ENCODE measurements around the gene RSPO3. TPM values are rescaled to one million over a fixed set of nuclear protein-coding genes. Genes with fewer than 3 reads are reported as not detected.
"Not testable (repeated sequence)": the region's sequence is repeated elsewhere in the genome, so short reads cannot be mapped to it uniquely, and the experiment has no call there.

RSPO3 gene
- total RNA-seq, 1 experiment from 2014 or later = not detected

DNA sequence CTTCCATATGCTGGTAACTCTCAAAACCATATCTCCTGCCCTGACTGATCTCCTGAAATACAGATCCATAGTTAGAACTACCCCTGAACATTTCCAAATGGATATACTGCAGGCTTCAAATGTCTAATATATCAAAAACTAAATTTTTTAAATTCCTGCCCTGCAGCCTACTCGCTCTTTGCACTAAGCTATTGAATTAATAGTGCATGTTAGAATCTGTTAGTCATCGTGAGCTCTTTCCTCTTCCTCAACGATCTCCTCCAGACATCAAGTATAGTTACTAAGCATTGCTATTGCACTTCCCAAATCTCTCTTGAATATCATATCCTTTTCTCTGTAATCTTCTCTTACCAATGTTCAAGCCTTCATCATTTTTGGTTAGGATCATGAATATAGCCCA is 26.0 kb upstream of the RSPO3 start:
- TF ChIP-seq, protein P1, sequence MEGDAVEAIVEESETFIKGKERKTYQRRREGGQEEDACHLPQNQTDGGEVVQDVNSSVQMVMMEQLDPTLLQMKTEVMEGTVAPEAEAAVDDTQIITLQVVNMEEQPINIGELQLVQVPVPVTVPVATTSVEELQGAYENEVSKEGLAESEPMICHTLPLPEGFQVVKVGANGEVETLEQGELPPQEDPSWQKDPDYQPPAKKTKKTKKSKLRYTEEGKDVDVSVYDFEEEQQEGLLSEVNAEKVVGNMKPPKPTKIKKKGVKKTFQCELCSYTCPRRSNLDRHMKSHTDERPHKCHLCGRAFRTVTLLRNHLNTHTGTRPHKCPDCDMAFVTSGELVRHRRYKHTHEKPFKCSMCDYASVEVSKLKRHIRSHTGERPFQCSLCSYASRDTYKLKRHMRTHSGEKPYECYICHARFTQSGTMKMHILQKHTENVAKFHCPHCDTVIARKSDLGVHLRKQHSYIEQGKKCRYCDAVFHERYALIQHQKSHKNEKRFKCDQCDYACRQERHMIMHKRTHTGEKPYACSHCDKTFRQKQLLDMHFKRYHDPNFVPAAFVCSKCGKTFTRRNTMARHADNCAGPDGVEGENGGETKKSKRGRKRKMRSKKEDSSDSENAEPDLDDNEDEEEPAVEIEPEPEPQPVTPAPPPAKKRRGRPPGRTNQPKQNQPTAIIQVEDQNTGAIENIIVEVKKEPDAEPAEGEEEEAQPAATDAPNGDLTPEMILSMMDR (IDR thresholded peaks at IDR 0.05; ENCODE audit: unreplicated experiment) = no peak
- H3K9me3 Mint-ChIP-seq (ENCODE audit: unreplicated experiment) = no peaks in the 10 kb centered on the region
- BruUV-seq (replicated peaks) = no TSS peak
- no peak for DNase-seq (ENCODE audit: unreplicated experiment)
- H3K27ac Mint-ChIP-seq (ENCODE audit: low read depth, unreplicated experiment) = no peak overlapping the region
- ChIA-PET POLR2A (interaction anchor here (0.6 kb wide), 1 partner anchor 139 kb away, joined by 3 read pairs; no protein-coding TSS in a partner anchor), CTCF (no interaction called here)
- no peaks in the 10 kb centered on the region for H3K36me3 Mint-ChIP-seq (ENCODE audit: insufficient read depth, unreplicated experiment)
- H3K4me1 Mint-ChIP-seq (ENCODE audit: insufficient read depth, unreplicated experiment) = no peaks in the 10 kb centered on the region
- intact Hi-C loops (cut with micrococcal nuclease) = no loop called here
- H3K4me3 Mint-ChIP-seq (ENCODE audit: unreplicated experiment) = no peak overlapping the region
- H3K27me3 Mint-ChIP-seq (ENCODE audit: insufficient read depth, unreplicated experiment) = peaks cover 36% of the 10 kb centered on the region

DNA sequence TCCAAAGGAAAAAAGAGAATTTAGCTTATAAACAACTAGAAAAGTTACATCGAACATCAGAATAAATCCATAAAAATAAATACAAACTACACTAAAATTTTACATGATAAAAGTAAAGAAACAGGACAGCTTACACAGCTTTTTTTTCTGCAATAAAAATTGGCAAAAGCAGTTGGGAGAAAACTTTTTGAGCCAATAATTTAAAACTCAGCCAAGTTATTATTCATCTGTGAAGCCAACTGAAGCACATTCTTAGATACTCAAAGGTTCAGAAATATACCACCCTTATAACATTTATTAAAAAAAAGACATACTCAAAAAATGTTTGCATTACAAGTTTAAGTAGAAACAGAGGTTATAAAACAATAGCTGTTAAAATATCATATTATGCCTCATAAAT is 23.7 kb upstream of the RSPO3 start:
- H3K27me3 Mint-ChIP-seq (ENCODE audit: insufficient read depth, unreplicated experiment) = peaks cover 47% of the 10 kb centered on the region
- intact Hi-C loops (cut with micrococcal nuclease) = no loop called here
- ChIA-PET POLR2A (no interaction called here), CTCF (interaction anchor here (0.6 to 0.8 kb wide), 3 partner anchors 14 to 1680 kb away, joined by 3 to 4 read pairs (median 3); no protein-coding TSS in a partner anchor)
- no peak overlapping the region for H3K4me3 Mint-ChIP-seq (ENCODE audit: unreplicated experiment)
- no peaks in the 10 kb centered on the region for H3K36me3 Mint-ChIP-seq (ENCODE audit: insufficient read depth, unreplicated experiment)
- TF ChIP-seq, protein P1 (IDR thresholded peaks at IDR 0.05; ENCODE audit: unreplicated experiment) = no peak
- no peak for DNase-seq (ENCODE audit: unreplicated experiment)
- BruUV-seq (replicated peaks) = no TSS peak
- no peak overlapping the region for H3K27ac Mint-ChIP-seq (ENCODE audit: low read depth, unreplicated experiment)
- no peaks in the 10 kb centered on the region for H3K4me1 Mint-ChIP-seq (ENCODE audit: insufficient read depth, unreplicated experiment)
- H3K9me3 Mint-ChIP-seq (ENCODE audit: unreplicated experiment) = no peaks in the 10 kb centered on the region

DNA sequence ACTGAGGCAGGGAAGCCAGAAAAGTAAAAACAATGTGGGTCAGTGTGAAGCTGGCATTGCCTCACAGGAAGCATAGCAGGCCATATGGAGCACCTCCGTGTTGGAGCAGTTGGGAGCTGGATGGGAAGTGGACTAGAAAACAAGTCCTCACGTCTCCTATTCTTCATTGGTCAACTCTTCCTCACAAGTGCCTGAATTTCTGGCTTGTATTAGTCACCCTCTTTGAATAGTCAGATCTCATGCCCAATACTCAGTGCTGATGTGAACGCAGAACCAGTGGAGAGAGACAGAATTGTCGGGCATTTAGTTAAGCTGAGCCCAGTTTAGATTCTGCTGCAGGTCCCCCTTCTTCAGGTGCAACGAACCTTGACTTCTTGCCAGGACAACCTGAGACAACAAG is 22.3 kb upstream of the RSPO3 start:
- POLR2A ChIA-PET = no interaction called here
- TF ChIP-seq, protein P1 (IDR thresholded peaks at IDR 0.05; ENCODE audit: unreplicated experiment) = no peak
- CTCF ChIA-PET = no interaction called here
- Mint-ChIP-seq H3K4me3 (ENCODE audit: unreplicated experiment) (no peak overlapping the region), H3K27me3 (ENCODE audit: insufficient read depth, unreplicated experiment) (peaks cover 56% of the 10 kb centered on the region), H3K36me3 (ENCODE audit: insufficient read depth, unreplicated experiment) (no peaks in the 10 kb centered on the region), H3K9me3 (ENCODE audit: unreplicated experiment) (no peaks in the 10 kb centered on the region), H3K4me1 (ENCODE audit: insufficient read depth, unreplicated experiment) (no peaks in the 10 kb centered on the region), H3K27ac (ENCODE audit: low read depth, unreplicated experiment) (no peak overlapping the region)
- BruUV-seq (replicated peaks) = no TSS peak
- intact Hi-C loops (cut with micrococcal nuclease) = no loop called here
- DNase-seq (ENCODE audit: unreplicated experiment) = no peak

DNA sequence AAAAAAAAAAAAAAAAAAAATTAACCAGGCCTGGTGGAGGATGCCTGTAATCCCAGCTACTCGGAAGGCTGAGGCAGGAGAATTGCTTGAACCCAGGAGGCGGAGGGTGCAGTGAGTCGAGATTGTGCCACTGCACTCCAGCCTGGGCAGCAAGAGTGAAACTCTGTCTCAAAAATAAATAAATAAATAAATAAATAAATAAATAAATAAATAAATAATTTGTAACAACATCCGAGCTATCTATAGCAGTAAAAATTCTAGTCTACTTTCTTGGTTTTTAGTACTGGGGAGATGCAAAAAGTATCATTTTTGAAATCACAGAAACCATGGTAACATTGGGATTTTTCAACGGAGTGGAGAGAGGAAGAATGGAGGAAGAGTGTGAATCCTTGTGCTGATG is 21.0 kb upstream of the RSPO3 start:
- H3K4me1 Mint-ChIP-seq (ENCODE audit: insufficient read depth, unreplicated experiment); H3K36me3 Mint-ChIP-seq (ENCODE audit: insufficient read depth, unreplicated experiment); BruUV-seq (replicated peaks); POLR2A ChIA-PET; H3K9me3 Mint-ChIP-seq (ENCODE audit: unreplicated experiment); H3K4me3 Mint-ChIP-seq (ENCODE audit: unreplicated experiment); DNase-seq (ENCODE audit: unreplicated experiment); intact Hi-C loops (cut with micrococcal nuclease); H3K27ac Mint-ChIP-seq (ENCODE audit: low read depth, unreplicated experiment): not testable (repeated sequence)
- CTCF ChIA-PET = interaction anchor here (0.6 kb wide), 1 partner anchor 1805 kb away, joined by 4 read pairs; no protein-coding TSS in a partner anchor
- peaks cover 56% of the 10 kb centered on the region for H3K27me3 Mint-ChIP-seq (ENCODE audit: insufficient read depth, unreplicated experiment)
